Measurements from ENCODE around the gene PHF20. TPM values are rescaled to one million over a fixed set of nuclear protein-coding genes. Genes with fewer than 3 reads are reported as not detected.

Gene PHF20
- total RNA-seq, 1 donor from 2014 or later = 37.6 TPM

DNA sequence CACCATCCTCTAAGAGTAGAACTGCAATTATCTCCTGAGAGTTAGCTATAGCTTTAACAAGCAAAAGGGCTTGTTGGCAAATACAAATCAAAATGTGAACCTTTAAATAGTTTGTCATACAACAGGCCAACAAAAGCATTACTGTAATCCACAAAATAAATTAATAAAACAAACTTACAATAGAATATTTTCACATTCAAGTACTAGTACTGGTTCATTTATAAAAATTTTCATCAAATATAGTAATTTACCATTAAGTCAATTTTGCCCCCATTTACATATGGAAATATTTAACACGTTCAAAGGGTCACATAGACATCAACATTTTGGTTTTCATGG, 39.2 kb upstream of the PHF20 start:
- DNase-seq (ENCODE audit: extremely low spot score, unreplicated experiment) = no peak
- TF ChIP-seq, protein P1, sequence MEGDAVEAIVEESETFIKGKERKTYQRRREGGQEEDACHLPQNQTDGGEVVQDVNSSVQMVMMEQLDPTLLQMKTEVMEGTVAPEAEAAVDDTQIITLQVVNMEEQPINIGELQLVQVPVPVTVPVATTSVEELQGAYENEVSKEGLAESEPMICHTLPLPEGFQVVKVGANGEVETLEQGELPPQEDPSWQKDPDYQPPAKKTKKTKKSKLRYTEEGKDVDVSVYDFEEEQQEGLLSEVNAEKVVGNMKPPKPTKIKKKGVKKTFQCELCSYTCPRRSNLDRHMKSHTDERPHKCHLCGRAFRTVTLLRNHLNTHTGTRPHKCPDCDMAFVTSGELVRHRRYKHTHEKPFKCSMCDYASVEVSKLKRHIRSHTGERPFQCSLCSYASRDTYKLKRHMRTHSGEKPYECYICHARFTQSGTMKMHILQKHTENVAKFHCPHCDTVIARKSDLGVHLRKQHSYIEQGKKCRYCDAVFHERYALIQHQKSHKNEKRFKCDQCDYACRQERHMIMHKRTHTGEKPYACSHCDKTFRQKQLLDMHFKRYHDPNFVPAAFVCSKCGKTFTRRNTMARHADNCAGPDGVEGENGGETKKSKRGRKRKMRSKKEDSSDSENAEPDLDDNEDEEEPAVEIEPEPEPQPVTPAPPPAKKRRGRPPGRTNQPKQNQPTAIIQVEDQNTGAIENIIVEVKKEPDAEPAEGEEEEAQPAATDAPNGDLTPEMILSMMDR (conservative IDR thresholded peaks at IDR 0.05) = no peak
- no peaks in the 10 kb centered on the region for H3K9me3 Mint-ChIP-seq
- peaks cover 7% of the 10 kb centered on the region for H3K4me1 Mint-ChIP-seq (ENCODE audit: unreplicated experiment)
- H3K4me3 Mint-ChIP-seq = no peak overlapping the region
- no peaks in the 10 kb centered on the region for H3K27me3 Mint-ChIP-seq
- H3K36me3 Mint-ChIP-seq = peaks cover 36% of the 10 kb centered on the region
- peak overlapping the region; percentile 52 for H3K27ac Mint-ChIP-seq

DNA sequence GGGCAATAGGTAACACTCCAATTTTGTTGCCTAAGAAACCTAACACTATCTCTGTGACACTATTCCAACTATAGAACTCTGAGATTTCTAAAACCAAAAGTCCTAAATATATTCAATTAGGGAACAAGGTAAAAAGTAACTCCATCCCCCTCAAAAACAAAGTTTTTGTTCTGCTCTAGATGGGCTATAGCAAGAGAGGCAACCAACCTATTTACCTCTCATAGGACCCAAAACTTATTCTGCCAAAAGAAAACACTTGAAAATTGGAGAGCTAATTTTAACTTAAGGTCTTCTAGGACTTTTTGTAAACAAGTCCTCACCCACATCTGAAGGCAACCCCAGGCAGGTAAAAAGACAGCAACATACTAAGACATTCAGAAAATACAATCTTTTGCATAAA, 37.4 kb upstream of the PHF20 start:
- TF ChIP-seq, protein P1 (conservative IDR thresholded peaks at IDR 0.05) = no peak
- no peaks in the 10 kb centered on the region for H3K9me3 Mint-ChIP-seq
- peak overlapping the region; percentile 52 for H3K27ac Mint-ChIP-seq
- H3K27me3 Mint-ChIP-seq = no peaks in the 10 kb centered on the region
- H3K4me1 Mint-ChIP-seq (ENCODE audit: unreplicated experiment) = peaks cover 10% of the 10 kb centered on the region
- no peak for DNase-seq (ENCODE audit: extremely low spot score, unreplicated experiment)
- H3K36me3 Mint-ChIP-seq = peaks cover 47% of the 10 kb centered on the region
- peak overlapping the region; percentile 29 for H3K4me3 Mint-ChIP-seq

DNA sequence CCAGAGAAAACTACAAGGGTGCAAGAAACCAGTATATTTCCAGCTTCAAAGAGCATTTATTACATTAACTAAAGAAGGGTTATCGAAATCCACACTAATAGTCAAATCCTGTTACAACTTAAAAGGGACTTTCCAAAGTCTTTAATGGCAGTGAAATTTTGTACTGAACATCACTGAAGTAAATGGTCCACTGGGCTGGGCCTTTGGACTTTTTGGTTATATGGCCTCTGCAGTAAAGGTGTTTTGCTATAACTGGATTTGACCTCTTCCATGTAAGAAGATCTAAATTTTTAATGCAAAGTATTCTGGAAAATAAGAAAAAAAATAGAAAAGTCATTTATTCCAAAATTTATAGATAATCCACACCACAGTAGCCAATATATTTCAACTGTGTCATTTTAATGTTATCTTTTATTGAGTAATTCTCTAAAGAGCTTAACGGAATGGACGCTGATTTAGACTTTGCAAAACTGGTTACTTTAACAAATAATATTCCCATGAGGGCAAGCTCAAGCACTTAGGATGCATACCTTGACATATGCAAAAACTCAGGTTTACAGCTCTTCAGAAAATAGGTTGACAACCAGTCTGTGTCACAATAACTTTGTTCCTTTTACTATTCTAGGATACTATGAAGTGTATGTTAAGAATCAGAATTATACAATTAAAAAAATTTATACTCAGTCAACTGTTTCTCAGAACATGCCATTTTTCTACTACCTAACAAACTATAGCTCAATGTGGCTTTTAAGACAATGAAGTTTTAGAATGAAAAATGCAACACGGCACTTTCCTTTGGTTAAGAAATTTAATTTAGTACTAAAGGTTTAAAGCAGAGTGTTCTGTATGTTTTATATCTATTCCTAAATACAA, 36.8 kb upstream of the PHF20 start:
- Mint-ChIP-seq H3K4me1 (ENCODE audit: unreplicated experiment) (peaks cover 15% of the 10 kb centered on the region), H3K4me3 (peak overlapping the region; percentile 29), H3K36me3 (peaks cover 51% of the 10 kb centered on the region), H3K27ac (peak overlapping the region; percentile 52), H3K9me3 (no peaks in the 10 kb centered on the region), H3K27me3 (no peaks in the 10 kb centered on the region)
- DNase-seq (ENCODE audit: extremely low spot score, unreplicated experiment) = no peak
- TF ChIP-seq, protein P1 (conservative IDR thresholded peaks at IDR 0.05) = no peak

DNA sequence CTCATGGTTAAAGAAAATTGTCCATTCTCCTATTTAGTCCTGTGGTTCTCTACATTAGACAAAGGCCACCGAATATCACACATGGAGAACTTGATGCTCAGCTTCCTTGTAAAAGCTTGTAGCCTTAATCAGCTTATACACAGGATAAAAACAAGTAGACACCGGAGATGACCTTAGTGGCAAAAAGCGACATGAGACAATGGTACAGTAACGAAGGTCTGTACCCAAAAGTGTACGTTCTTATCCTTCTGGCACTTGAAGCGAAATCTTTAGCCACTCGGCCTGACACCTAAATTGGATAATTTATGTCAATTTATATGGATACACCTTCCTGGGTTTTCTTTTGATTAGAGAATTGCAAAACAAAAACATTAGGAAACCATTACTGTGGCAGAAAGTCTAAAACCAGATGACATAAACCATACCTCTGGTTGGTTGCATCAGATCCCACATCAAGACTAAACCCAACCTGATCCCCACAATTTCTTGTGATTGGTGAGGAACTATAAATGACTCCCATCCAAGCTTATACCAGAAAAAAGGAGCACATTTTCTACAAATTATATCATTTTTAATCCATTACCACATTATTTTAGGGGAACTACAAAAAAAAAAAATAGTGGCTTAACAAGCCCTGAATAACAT, 35.9 kb upstream of the PHF20 start:
- Mint-ChIP-seq H3K4me1 (ENCODE audit: unreplicated experiment) (peaks cover 15% of the 10 kb centered on the region), H3K36me3 (peaks cover 56% of the 10 kb centered on the region)

DNA sequence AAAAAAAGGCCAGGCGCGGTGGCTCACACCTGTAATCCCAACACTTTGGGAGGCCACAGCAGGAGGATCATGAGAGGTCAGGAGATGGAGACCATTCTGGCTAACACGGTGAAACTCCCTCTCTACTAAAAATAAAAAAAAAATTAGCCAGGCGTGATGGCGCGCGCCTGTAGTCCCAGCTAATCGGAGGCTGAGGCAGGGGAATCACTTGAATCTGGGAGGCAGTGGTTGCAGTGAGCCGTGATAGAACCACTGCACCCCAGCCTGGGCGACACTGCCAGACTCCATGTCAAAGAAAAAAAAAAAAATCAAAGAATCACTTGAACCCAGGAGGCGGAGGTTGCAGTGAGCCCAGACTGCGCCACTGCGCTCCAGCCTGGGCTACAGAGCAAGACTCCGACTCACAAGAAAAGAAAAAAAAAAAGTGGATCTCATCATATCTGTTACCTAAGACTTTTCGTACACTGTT, 33.9 kb upstream of the PHF20 start:
- Mint-ChIP-seq H3K36me3 (peaks cover 56% of the 10 kb centered on the region), H3K27me3 (peaks cover 6% of the 10 kb centered on the region), H3K4me1 (ENCODE audit: unreplicated experiment) (peaks cover 18% of the 10 kb centered on the region), H3K4me3 (peak overlapping the region; percentile 51), H3K9me3 (no peaks in the 10 kb centered on the region), H3K27ac (peak overlapping the region; percentile 48)
- TF ChIP-seq, protein P1 (conservative IDR thresholded peaks at IDR 0.05) = no peak
- DNase-seq (ENCODE audit: extremely low spot score, unreplicated experiment) = no peak

More for the DNA sequence above, 35.9 kb upstream of the PHF20 start:
- peak overlapping the region; percentile 49 for H3K4me3 Mint-ChIP-seq
- no peaks in the 10 kb centered on the region for H3K9me3 Mint-ChIP-seq
- TF ChIP-seq, protein P1 (conservative IDR thresholded peaks at IDR 0.05) = no peak
- peak overlapping the region; percentile 45 for H3K27ac Mint-ChIP-seq
- no peak for DNase-seq (ENCODE audit: extremely low spot score, unreplicated experiment)
- no peaks in the 10 kb centered on the region for H3K27me3 Mint-ChIP-seq
